Urinary bladder (tissue), 4 donors: ENCODE measurements around the gene CCBE1. TPM values are rescaled to one million over a fixed set of nuclear protein-coding genes. Genes with fewer than 3 reads are reported as not detected.

Source experiments
- DNase-seq: peaks from one replicate; pipeline ENCODE4 v3.0.0-alpha.2; 2015; ENCODE audit errors: extremely low spot score
- H3K27ac ChIP-seq: one replicate; pipeline ENCODE4 v1.5.1; 2013; ENCODE audit warnings: low read depth, mild to moderate bottlenecking, moderate library complexity
- H3K36me3 ChIP-seq: one replicate; pipeline ENCODE4 v1.6.1; 2013; ENCODE audit warnings: mild to moderate bottlenecking, moderate library complexity; ENCODE audit not compliant: insufficient read depth
- H3K4me1 ChIP-seq: one replicate; pipeline ENCODE4 v1.6.1; 2013; ENCODE audit warnings: mild to moderate bottlenecking, moderate library complexity; ENCODE audit not compliant: insufficient read depth
- H3K4me3 ChIP-seq: one replicate; pipeline ENCODE4 v1.5.1; 2013; ENCODE audit warnings: low read depth, low read length
- WGBS: extraction: QIAGEN DNeasy Blood & Tissue Kit; methylation state at CpG from one replicate; pipeline ENCODE4 v1.1.7; 2013; 5-methylcytosine and 5-hydroxymethylcytosine counted together
- polyA plus RNA-seq: library from polyadenylated mRNA; stranded (reverse); fragments of 200-250 nt; gene quantifications from one replicate; pipeline ENCODE4 v1.2.3, GENCODE V29; 2013
- total RNA-seq: library from RNA; depleted of rRNA; stranded (reverse); fragments of >200 nt; gene quantifications from one replicate; pipeline ENCODE4 v1.2.3, GENCODE V29; 2014
- donor health status: healthy with polysubstance abuse.
- donor health status: healthy.

CCBE1 gene
- total and polyA plus RNA-seq, 2 donors, result 0.37 to 4.2 TPM

DNA sequence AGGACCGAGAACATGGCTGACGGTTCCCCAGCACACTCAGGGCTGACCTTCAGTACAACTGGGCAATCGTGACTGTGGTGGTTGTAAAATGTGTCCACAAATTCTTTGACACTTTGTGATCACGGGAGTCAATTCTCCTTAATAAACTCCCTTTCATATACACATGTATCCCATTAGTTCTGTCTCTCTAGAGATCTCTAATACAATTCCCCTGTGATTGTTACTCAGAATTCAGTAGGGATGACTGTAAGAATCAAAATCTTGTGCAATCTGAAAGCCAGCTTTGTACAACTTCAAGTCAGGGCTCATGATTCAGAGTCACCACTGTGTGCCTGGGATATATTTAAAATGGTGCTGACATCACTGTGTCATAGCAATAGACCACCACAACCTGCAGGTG is 248.7 kb downstream of the CCBE1 start:
- Histone ChIP-seq H3K36me3 (no peaks in the 10 kb centered on the region), H3K27ac (no peak overlapping the region), H3K4me3 (no peak overlapping the region), H3K4me1 (no peaks in the 10 kb centered on the region)
- 68% methylated on average over 4 of the region's 4 CpGs for WGBS
- DNase-seq, result no peak

DNA sequence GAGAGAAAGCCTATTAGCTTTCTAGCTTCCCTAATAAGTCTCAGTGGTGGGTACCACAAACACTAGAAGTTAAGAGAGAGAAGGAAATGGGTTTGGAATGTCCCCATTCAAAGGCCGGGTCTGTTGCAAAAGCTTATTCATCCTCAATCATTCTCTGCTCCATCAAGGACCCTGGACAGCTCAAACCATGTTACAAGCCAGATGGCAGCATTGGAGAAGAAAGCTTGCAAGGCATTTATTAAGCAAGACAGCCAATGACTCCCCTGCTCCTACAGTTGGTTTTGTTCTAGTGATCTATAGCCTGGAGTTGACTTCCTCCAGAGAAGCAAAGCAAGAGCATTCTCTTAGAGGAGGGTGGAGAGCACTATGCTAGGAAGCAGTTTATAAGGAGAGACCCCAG is 251.2 kb downstream of the CCBE1 start:
- no peak for DNase-seq
- Histone ChIP-seq H3K36me3 (no peaks in the 10 kb centered on the region), H3K4me3 (no peak overlapping the region), H3K27ac (no peak overlapping the region), H3K4me1 (no peaks in the 10 kb centered on the region)
- WGBS, result 21% methylated on average over 1 of the region's 1 CpG

DNA sequence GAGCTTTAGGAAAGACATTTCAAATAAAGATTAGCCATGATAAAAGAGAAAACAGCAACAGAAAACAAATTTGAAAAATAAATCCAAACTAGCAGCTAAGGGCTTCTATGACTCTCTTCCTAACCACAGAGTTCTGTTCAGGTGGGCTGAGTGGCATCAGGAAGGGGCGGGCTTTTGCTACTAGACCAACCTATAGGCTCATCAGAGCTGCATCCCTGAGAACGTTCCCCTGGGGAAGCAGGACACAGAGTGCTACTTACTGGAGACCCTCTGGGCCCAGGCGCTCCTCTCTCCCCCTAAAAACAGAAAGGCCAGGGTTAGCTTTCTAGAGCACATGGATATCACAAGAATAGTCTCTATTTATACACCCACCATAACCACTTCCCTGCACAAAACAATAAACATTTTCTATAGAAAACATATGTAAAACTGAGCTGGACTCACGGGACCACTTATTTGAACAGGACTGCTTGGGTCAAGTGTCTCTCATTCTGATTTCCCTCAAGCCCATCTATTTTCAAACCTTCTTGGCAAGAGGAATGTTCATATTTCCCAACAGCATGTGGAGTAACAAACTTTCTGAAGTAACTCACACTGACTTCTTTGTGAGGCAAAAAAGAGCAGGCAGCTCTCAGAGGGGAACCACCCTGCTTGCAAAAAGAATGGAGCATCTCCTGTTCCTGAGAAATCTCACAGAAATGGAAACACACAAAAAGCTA is 259.2 kb downstream of the CCBE1 start:
- WGBS, result 77% methylated on average over 4 of the region's 4 CpGs
- Histone ChIP-seq H3K4me1 (no peaks in the 10 kb centered on the region), H3K36me3 (no peaks in the 10 kb centered on the region), H3K4me3 (no peak overlapping the region), H3K27ac (no peak overlapping the region)
- DNase-seq, result no peak

DNA sequence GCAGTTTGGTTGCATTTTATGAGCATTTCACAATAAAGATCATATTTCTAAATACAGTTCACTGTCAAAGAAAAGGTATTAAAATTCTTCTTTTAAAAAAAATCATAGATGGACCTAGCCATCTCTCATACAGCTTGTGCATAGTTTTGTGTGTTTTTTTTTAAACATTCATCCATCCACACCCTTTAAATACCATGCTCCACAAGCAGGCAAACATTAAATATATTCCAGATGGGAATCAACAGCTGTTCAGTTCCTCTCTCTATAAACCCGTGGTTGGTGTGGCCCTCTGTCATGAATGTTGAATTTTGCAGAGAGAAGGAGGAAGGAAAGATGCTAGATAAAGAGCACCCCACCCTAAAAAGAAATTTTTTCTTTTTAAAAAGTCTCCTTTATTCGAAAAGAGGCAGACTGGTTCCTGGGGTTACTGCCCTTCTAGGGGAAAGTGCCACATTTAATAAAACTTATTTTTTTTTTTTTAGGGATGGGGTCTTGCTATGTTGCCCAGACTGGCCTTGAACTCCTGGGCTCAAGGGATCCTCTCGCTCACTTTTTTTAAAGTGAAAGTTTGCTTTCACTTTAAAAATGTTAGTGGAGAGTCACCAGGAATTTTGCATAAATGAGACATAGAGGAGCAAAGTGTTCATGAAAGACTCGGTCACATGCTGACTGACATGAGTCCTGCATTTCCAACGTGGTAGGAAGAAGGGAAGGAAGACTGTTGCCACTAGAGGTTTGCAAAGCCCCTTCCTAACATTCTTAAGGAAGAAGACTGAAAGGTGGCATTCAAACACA is 264.2 kb downstream of the CCBE1 start:
- no peak for DNase-seq
- Histone ChIP-seq H3K4me3 (no peak overlapping the region), H3K27ac (no peak overlapping the region), H3K4me1 (no peaks in the 10 kb centered on the region), H3K36me3 (no peaks in the 10 kb centered on the region)
- 57% methylated on average over 5 of the region's 5 CpGs for WGBS

DNA sequence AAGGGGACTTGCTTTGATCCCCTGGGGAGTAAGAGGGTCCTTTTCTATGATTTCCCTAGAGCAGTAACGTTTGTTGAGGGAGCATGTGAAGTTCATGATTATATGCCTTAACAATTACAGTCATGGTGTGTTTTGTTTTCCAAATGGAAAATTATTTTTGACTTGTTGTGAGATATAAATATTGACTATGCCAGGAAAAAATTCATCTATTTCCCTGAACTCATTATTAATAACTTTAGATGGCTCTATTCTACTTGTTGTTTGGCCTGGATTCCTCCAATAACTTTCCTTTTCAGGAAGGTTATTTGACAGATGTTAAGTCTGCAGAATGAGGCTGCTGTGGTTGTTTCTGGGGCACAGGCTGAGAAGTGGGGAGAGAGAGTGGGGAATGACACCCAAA is 266.1 kb downstream of the CCBE1 start:
- no peaks in the 10 kb centered on the region for H3K36me3 ChIP-seq
- H3K4me3 ChIP-seq, result no peak overlapping the region
- 66% methylated on average over 1 of the region's 1 CpG for WGBS
- H3K4me1 ChIP-seq, result no peaks in the 10 kb centered on the region
- H3K27ac ChIP-seq, result no peak overlapping the region
- DNase-seq, result no peak

DNA sequence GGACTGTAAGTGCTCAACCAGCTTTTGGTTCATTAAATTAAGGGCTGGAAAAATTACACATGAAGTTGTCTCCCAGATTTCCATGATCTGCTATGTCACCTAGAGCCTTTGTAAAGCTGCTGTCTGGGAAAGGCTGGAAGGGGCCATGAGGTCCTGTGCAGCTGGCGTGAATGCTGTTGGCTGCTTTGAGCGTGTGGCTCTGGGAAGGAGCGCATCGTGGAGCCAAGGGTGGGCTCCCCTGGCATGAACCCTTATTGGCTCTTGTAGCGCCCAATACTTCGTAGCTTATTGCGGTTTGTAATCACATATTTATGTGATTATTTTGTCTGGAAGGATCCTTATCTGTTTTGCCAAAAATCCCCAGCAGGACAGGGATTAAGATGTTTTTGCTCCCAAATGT is 267.6 kb downstream of the CCBE1 start:
- Histone ChIP-seq H3K4me1 (no peaks in the 10 kb centered on the region), H3K4me3 (no peak overlapping the region), H3K27ac (no peak overlapping the region), H3K36me3 (no peaks in the 10 kb centered on the region)
- 60% methylated on average over 7 of the region's 7 CpGs for WGBS
- DNase-seq, result no peak

DNA sequence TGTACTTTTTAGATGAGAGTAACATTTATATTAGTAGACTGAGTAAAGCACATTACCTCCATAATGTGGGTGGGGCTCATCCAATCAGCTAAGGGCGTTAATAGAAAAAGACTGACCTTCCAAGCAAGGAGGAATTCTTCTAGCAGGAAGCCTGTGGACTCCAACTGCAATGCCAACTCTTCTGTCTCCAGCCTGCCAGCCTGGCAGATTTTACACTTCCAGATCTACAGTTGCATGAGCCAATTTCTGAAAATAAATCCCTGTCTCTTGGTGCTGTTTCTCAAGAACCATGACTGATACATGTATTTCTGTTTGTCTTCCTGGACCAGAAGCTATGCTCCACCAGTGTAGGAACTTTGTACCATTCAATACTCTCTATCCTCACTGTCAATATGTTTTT is 269.2 kb downstream of the CCBE1 start:
- Histone ChIP-seq H3K4me3 (no peak overlapping the region), H3K27ac (no peak overlapping the region), H3K4me1 (no peaks in the 10 kb centered on the region), H3K36me3 (no peaks in the 10 kb centered on the region)
- 84% methylated on average over 1 of the region's 1 CpG for WGBS
- no peak for DNase-seq

DNA sequence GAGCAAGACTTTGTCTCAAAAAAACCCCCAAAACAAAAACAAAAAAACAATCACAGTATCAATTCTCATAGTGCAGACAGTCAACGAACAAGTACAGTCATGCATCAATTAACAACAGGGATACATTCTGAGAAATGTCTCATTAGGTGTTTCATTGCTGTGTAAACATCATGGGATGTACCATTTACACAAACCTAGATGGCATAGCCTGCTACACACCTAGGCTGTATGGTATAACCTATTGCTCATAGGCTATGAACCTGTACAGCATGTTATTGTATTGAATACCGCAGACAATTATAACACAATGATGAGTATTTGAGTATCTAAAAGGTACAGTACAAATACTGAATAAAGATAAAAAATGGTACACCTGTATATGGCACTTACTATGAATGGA is 270.4 kb downstream of the CCBE1 start:
- H3K36me3 ChIP-seq, result no peaks in the 10 kb centered on the region
- H3K4me1 ChIP-seq, result no peaks in the 10 kb centered on the region
- no peak for DNase-seq
- no peak overlapping the region for H3K4me3 ChIP-seq
- 93% methylated on average over 2 of the region's 2 CpGs for WGBS
- H3K27ac ChIP-seq, result no peak overlapping the region

DNA sequence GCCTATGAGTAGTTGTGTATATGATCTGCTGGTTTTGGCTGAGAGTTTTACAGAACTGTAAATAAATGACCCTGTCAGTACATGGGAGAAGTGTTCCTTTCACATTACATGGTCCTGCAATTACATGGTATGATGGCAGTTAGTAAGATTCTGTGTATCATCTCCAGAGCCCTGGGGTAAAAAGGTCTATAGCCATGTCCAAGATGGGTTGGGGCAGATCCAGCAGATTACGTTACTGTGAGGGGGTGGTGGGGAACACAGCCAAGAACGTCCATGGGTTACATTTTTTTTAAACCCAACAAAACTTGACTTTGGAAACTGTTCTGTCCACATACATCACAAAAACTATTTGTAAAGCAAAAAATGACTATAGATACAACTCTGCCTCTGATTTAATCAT is 274.0 kb downstream of the CCBE1 start:
- no peak overlapping the region for H3K4me3 ChIP-seq
- DNase-seq, result no peak
- no peaks in the 10 kb centered on the region for H3K4me1 ChIP-seq
- 20% methylated on average over 2 of the region's 2 CpGs for WGBS
- H3K36me3 ChIP-seq, result no peaks in the 10 kb centered on the region
- H3K27ac ChIP-seq, result no peak overlapping the region

DNA sequence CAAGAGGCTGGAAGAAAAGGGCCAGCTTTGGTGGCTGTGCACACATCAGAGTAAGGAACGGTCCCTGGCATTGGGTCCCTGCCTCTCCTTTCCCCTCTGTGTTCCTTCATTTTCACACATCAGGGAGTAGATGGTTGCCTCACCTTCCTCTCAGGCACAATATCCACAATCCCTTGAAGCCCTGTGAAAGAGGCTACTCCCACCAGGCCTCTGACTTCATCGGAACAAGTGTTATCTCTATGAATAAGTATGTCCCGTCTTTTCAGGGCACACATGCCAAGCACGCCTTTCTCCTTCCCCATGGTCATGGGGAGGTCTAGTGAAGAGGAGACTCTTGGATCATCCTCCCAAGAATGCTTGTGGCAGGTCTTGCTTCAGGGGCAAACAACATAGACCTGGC is 277.0 kb downstream of the CCBE1 start:
- no peak for DNase-seq
- H3K4me1 ChIP-seq, result no peaks in the 10 kb centered on the region
- no peak overlapping the region for H3K4me3 ChIP-seq
- H3K27ac ChIP-seq, result no peak overlapping the region
- no peaks in the 10 kb centered on the region for H3K36me3 ChIP-seq
- 60% methylated on average over 4 of the region's 4 CpGs for WGBS

DNA sequence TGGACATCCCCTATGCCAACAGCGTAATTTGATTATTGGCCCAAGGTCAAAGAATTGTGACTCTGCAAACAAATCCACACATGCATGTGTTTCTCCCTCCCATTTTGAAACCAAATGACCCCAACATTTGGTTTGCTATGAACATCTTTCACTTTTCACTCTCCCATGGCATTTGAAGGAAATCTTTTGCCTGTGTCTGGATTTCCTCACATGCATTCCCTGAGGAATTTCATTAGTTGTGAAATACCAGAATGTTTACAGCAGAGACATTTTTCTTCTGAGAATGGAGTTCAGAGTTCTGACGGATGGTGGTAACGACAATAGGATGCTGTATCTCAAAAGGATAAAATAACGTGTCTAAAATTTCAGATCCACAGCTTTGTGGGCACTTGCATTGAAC is 277.8 kb downstream of the CCBE1 start:
- Histone ChIP-seq H3K4me1 (no peaks in the 10 kb centered on the region), H3K36me3 (no peaks in the 10 kb centered on the region), H3K27ac (no peak overlapping the region), H3K4me3 (no peak overlapping the region)
- whole genome bisulfite sequencing, result 20% methylated on average over 4 of the region's 4 CpGs
- no peak for DNase-seq

DNA sequence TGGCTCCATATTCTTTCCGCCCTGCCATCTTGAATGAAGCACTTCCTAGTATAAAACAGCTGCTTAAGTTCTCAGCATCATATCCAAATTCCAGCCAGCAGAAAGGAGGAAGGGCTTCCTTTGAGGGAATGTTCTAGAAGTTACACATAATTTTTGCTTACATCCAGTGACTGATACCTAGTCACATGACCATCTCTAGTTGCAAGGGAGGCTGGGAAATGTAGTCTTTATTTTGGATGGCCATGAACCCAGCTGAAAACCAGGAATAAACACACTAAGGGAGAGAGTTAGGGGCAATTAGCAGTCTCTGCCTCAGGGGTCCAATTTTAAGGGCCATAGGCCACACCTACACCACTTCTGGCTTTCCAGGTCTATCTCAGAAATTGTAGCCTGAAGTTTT is 280.4 kb downstream of the CCBE1 start:
- no peak for DNase-seq
- WGBS, result 95% methylated on average over 1 of the region's 1 CpG
- no peak overlapping the region for H3K4me3 ChIP-seq
- H3K27ac ChIP-seq, result no peak overlapping the region
- H3K4me1 ChIP-seq, result no peaks in the 10 kb centered on the region
- no peaks in the 10 kb centered on the region for H3K36me3 ChIP-seq

DNA sequence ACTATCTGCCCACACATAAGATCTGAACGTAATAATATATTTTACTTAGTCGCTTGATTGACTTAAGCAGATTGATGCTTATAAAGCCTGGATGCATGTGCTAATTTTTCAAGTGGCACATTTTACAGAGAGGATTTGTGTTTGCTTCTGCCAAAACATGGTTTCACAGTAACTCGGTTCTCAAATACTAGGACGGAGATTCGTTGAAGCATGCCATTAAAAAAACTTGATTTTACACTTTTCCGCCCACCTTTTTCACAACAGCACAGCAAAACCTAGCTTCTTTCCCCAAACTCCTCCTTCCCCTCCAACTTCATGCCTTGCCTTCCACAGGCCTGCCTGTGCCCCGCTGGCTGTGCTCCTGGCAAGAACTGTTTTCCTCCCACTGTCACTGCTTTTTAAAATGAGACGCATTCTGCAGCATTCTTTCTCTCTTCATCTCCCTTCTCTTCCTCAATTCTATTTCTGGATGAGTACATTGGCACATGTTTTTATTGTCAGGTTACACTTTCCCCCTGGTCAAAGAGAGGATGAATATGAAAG is 283.0 kb downstream of the CCBE1 start:
- Histone ChIP-seq H3K36me3 (no peaks in the 10 kb centered on the region), H3K4me1 (no peaks in the 10 kb centered on the region), H3K4me3 (no peak overlapping the region), H3K27ac (no peak overlapping the region)
- no peak for DNase-seq
- WGBS, result 77% methylated on average over 8 of the region's 8 CpGs

DNA sequence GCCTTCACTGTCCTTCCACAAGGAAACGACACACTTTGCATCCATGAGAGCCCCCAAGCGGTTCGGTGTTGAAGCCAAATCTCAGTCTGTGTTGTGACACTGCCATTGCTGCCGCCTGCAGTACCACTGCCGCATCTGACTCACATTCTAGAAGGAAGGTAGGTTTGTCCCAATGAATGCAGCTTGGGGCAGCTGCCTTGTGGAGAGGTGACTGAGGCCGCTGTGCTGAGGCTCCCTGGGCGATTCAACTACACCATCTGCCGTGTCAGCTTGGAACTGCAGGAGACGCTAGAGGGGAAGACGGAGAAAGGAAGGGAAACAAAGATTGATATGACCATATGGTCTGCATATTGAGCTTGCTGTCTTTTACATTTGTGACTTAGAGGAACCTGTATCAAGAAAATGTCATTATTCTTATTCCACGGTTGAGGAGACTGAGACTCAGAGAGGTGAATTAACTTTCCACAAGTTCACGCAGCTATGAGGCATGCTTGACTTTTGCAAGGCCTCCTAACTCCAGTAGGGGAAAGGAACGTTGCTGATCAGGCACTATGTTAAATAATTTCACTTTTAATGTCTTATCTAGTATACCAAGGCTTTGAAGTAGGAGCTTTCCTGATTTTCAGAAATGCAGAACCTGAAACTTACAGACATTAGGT is 294.7 kb downstream of the CCBE1 start:
- 18% methylated on average over 13 of the region's 13 CpGs for WGBS
- Histone ChIP-seq H3K4me1 (no peaks in the 10 kb centered on the region), H3K36me3 (no peaks in the 10 kb centered on the region), H3K4me3 (no peak overlapping the region), H3K27ac (no peak overlapping the region)
- DNase-seq, result peak; percentile 28
